Kidney (tissue), 14 donors: ENCODE measurements around the gene SOX12. TPM values are rescaled to one million over a fixed set of nuclear protein-coding genes. Genes with fewer than 3 reads are reported as not detected.

ENCODE experiments used
- DNase-seq, 5 donors: peaks; one replicate each; pipeline ENCODE4 v3.0.0-alpha.2; 2013 to 2020
- FAIRE-seq: peaks from 2 replicates; lab custom pipeline; 2012; peaks lifted over from hg19 to GRCh38; lab: Jason Lieb, UNC
- H3K27ac ChIP-seq, 2 donors: one replicate each; pipeline ENCODE4 v1.7.0; 2013; ENCODE audit warnings: low read depth in 2 of 2, low read length in 2 of 2, inconsistent platforms in 1 of 2
- H3K27me3 ChIP-seq: one replicate; pipeline ENCODE4 v1.7.1; 2013; ENCODE audit warnings: low read length, inconsistent platforms; ENCODE audit not compliant: control insufficient read depth, insufficient read depth
- H3K36me3 ChIP-seq, 3 donors: one replicate each; pipeline versions ENCODE4 v1.7.0 to v1.7.1; 2013; ENCODE audit warnings: low read length in 3 of 3, control low read depth in 1 of 3, inconsistent platforms in 1 of 3; ENCODE audit not compliant: insufficient read depth in 3 of 3, control insufficient read depth in 2 of 3
- H3K4me1 ChIP-seq, 3 donors: one replicate each; pipeline versions ENCODE4 v1.7.0 to v1.7.1; 2013; ENCODE audit warnings: low read length in 3 of 3, inconsistent platforms in 1 of 3, low read depth in 1 of 3; ENCODE audit not compliant: control insufficient read depth in 2 of 3, insufficient read depth in 2 of 3
- H3K4me3 ChIP-seq, 3 donors: one replicate each; pipeline versions ENCODE4 v1.7.0 to v1.8.1; 2013; ENCODE audit warnings: low read length in 3 of 3, control low read depth in 1 of 3, inconsistent platforms in 1 of 3
- H3K9ac ChIP-seq, 3 donors: one replicate each; pipeline versions ENCODE4 v1.7.0 to v1.7.1; 2013; ENCODE audit warnings: low read length in 3 of 3, control low read depth in 1 of 3, inconsistent platforms in 1 of 3
- H3K9me3 ChIP-seq, 3 donors: one replicate each; pipeline versions ENCODE4 v1.7.0 to v1.7.1; 2013; ENCODE audit warnings: low read length in 3 of 3, control low read depth in 1 of 3, inconsistent platforms in 1 of 3; ENCODE audit not compliant: control insufficient read depth in 2 of 3, insufficient read depth in 1 of 3
- CTCF ChIP-seq: IDR thresholded peaks from 3 replicates; pipeline ENCODE4 v1.5.1; 2012; ENCODE audit warnings: mild to moderate bottlenecking, moderate library complexity, borderline replicate concordance; ENCODE audit not compliant: insufficient read depth; ENCODE audit errors: extremely low read depth
- intact Hi-C: fragments of 100-400 bp; cut with DNase I; formaldehyde crosslinking; loops from one replicate; pipeline ENCODE4 v1.11.1; 2022
- polyA plus RNA-seq: library from polyadenylated mRNA; stranded (reverse); fragments of 350-450 nt; fragmentation: Illumina TruSeq; extraction: RNeasy Lipid Tissue Mini Kit (QIAGEN cat#74804); gene quantifications from one replicate; pipeline ENCODE4 v1.2.3, GENCODE V29; 2014; ENCODE audit warnings: low read depth, low replicate concordance; ENCODE audit not compliant: insufficient read depth
- total RNA-seq: library from RNA; stranded (reverse); fragmentation: NEBNext Ultra II Directional; extraction: Animal tissue kit (Norgen Biotek cat#: 25700); gene quantifications from one replicate; pipeline ENCODE4 v1.2.1, GENCODE V29; 2021
- donor health status: control.
- donor health status: control.
- donor health status: control.
- donor health status: control.
- donor health status: control.
- donor health status: DM: yes; HTN: yes; CAD: no.
- donor health status: Normal renal cell carcinoma (clear cell type).

SOX12 gene
- total and polyA plus RNA-seq, 2 donors from 2014 or later = 11.3 to 12.7 TPM

GRCh38 chr20:325889-326644 is 715 bp downstream of the SOX12 start:
- Histone ChIP-seq H3K27ac (peak overlapping the region; percentile 89), H3K9ac (peak overlapping the region in 2 of 3 donors; percentile 26 to 49), H3K36me3 (peaks cover 0 to 4% (median 2%) of the 10 kb centered on the region in 3 donors), H3K4me3 (peak overlapping the region; percentile 71 to 74 (median 72)), H3K27me3 (no peaks in the 10 kb centered on the region), H3K4me1 (peaks cover 0 to 12% (median 5%) of the 10 kb centered on the region in 3 donors), H3K9me3 (no peaks in the 10 kb centered on the region)
- DNase-seq = peak; percentile 76 to 92 (median 85)
- no peak for TF ChIP-seq CTCF
- no peak for FAIRE-seq
- intact Hi-C loops = no loop called here

GRCh38 chr20:326645-327185 is 1.4 kb downstream of the SOX12 start:
- H3K4me3 ChIP-seq = peak overlapping the region; percentile 71 to 72 (median 71)
- FAIRE-seq = no peak
- H3K4me1 ChIP-seq = peaks cover 0 to 12% (median 5%) of the 10 kb centered on the region in 3 donors
- no peak for DNase-seq
- peak overlapping the region in 2 of 3 donors; percentile 26 to 49 for H3K9ac ChIP-seq
- H3K27me3 ChIP-seq = no peaks in the 10 kb centered on the region
- intact Hi-C loops = no loop called here
- no peaks in the 10 kb centered on the region for H3K9me3 ChIP-seq
- no peak for TF ChIP-seq CTCF
- H3K27ac ChIP-seq = peak overlapping the region; percentile 89
- H3K36me3 ChIP-seq = peaks cover 0 to 5% (median 0%) of the 10 kb centered on the region in 3 donors

- Histone ChIP-seq H3K4me1 (peaks cover 0 to 12% (median 5%) of the 10 kb centered on the region in 3 donors), H3K27ac (peak overlapping the region; percentile 89), H3K36me3 (peaks cover 0 to 5% (median 0%) of the 10 kb centered on the region in 3 donors), H3K27me3 (no peaks in the 10 kb centered on the region), H3K9me3 (no peaks in the 10 kb centered on the region), H3K4me3 (peak overlapping the region; percentile 58 to 72 (median 71)), H3K9ac (peak overlapping the region in 2 of 3 donors; percentile 6 to 77)
- TF ChIP-seq CTCF = no peak
- FAIRE-seq = no peak
- intact Hi-C loops = no loop called here
- peak; percentile 96 to 98 (median 97) for DNase-seq
Measured at GRCh38 chr20:327186-328026, 2.1 kb downstream of the SOX12 start.
